HepG2 (cell line): ENCODE results near the gene RABL6. TPM values are rescaled to one million over a fixed set of nuclear protein-coding genes. Genes with fewer than 3 reads are reported as not detected.

Source experiments
- AKAP8 ChIP-seq: sonication (generic); formaldehyde crosslinking; IDR thresholded peaks from 2 replicates; pipeline ENCODE4 v1.5.1; 2020; ENCODE audit warnings: mild to moderate bottlenecking, missing genetic modification reagents
- FOXO4 ChIP-seq: sonication (generic); formaldehyde crosslinking; conservative IDR thresholded peaks from 2 replicates; pipeline ENCODE4 v1.8.1; 2023; ENCODE audit warnings: missing genetic modification reagents
- HOXA3 ChIP-seq: sonication (generic); formaldehyde crosslinking; IDR thresholded peaks from 2 replicates; pipeline ENCODE4 v1.5.0; 2020; ENCODE audit warnings: missing genetic modification reagents
- KDM6A ChIP-seq: IDR thresholded peaks from 2 replicates; pipeline ENCODE4 v1.6.1; 2016; ENCODE audit warnings: low read depth
- MEF2D ChIP-seq: sonication (generic); formaldehyde crosslinking; IDR thresholded peaks from 2 replicates; pipeline ENCODE4 v1.5.1; 2020; ENCODE audit warnings: mild to moderate bottlenecking, missing genetic modification reagents
- MTA1 ChIP-seq: sonication (generic); formaldehyde crosslinking; IDR thresholded peaks from 2 replicates; pipeline ENCODE4 v1.4.0; 2020; ENCODE audit warnings: missing genetic modification reagents, mild to moderate bottlenecking, borderline replicate concordance
- POGZ ChIP-seq: sonication (generic); formaldehyde crosslinking; IDR thresholded peaks from 2 replicates; pipeline ENCODE4 v1.4.0; 2020; ENCODE audit warnings: mild to moderate bottlenecking, missing genetic modification reagents
- SALL1 ChIP-seq: sonication (generic); formaldehyde crosslinking; IDR thresholded peaks from 2 replicates; pipeline ENCODE4 v1.8.0; 2022; ENCODE audit warnings: mild to moderate bottlenecking, missing genetic modification reagents
- ZBTB40 ChIP-seq, 2 experiments: fragments of 450-650 bp in 1 of 2; sonication (generic) in 1 of 2; formaldehyde crosslinking in 1 of 2; IDR thresholded peaks; 2 replicates each; pipeline versions ENCODE4 v1.6.1 to v1.8.0; 2016 to 2022; ENCODE audit warnings: antibody characterized with exemption in 1 of 2, mild to moderate bottlenecking in 1 of 2, missing genetic modification reagents in 1 of 2
- ZBTB7B ChIP-seq: sonication (generic); formaldehyde crosslinking; IDR thresholded peaks from 2 replicates; pipeline ENCODE4 v1.4.0; 2020; ENCODE audit warnings: missing genetic modification reagents
- ZNF432 ChIP-seq: sonication (generic); formaldehyde crosslinking; IDR thresholded peaks from 2 replicates; pipeline ENCODE4 v1.5.0; 2020; ENCODE audit warnings: missing genetic modification reagents, mild to moderate bottlenecking, borderline replicate concordance
- ZSCAN25 ChIP-seq: sonication (generic); formaldehyde crosslinking; IDR thresholded peaks from 2 replicates; pipeline ENCODE4 v1.8.0; 2022; ENCODE audit warnings: mild to moderate bottlenecking, missing genetic modification reagents
- polyA plus RNA-seq, 8 experiments: library from polyadenylated mRNA; depleted of rRNA in 3 of 8; stranded (reverse) in 7 of 8; unstranded in 1 of 8; fragments of >200 nt; fragmentation: Illumina TruSeq in 4 of 8; extraction: Trizol in 4 of 8; gene quantifications; 2 replicates each; pipeline versions ENCODE4 v1.2.1 to v1.2.3, GENCODE V29; 2011 to 2016; ENCODE audit warnings: low read depth in 4 of 8, missing spikeins in 1 of 8, mixed read lengths in 1 of 8; ENCODE audit not compliant: insufficient read depth in 1 of 8
- total RNA-seq, 5 experiments: library from RNA; depleted of rRNA; stranded (reverse); fragments of >200 nt; fragmentation: Illumina TruSeq; extraction: Trizol; gene quantifications; 2 replicates each; pipeline ENCODE4 v1.2.3, GENCODE V29; 2016; ENCODE audit warnings: low read depth in 1 of 5
- TF ChIP-seq, protein P1 (sequence below): sonication (generic); formaldehyde crosslinking; IDR thresholded peaks from 2 replicates; pipeline ENCODE4 v1.4.0; 2020; ENCODE audit warnings: missing genetic modification reagents
- TF ChIP-seq, protein P2 (sequence below): sonication (generic); formaldehyde crosslinking; IDR thresholded peaks from 2 replicates; pipeline ENCODE4 v1.4.0; 2020; ENCODE audit warnings: missing genetic modification reagents

RABL6 gene
- total and polyA plus RNA-seq, 2 of the 13 experiments (the other 11 are each of a cell fraction or from before 2014, with no cell fraction given) = 81.5 to 125 TPM

DNA sequence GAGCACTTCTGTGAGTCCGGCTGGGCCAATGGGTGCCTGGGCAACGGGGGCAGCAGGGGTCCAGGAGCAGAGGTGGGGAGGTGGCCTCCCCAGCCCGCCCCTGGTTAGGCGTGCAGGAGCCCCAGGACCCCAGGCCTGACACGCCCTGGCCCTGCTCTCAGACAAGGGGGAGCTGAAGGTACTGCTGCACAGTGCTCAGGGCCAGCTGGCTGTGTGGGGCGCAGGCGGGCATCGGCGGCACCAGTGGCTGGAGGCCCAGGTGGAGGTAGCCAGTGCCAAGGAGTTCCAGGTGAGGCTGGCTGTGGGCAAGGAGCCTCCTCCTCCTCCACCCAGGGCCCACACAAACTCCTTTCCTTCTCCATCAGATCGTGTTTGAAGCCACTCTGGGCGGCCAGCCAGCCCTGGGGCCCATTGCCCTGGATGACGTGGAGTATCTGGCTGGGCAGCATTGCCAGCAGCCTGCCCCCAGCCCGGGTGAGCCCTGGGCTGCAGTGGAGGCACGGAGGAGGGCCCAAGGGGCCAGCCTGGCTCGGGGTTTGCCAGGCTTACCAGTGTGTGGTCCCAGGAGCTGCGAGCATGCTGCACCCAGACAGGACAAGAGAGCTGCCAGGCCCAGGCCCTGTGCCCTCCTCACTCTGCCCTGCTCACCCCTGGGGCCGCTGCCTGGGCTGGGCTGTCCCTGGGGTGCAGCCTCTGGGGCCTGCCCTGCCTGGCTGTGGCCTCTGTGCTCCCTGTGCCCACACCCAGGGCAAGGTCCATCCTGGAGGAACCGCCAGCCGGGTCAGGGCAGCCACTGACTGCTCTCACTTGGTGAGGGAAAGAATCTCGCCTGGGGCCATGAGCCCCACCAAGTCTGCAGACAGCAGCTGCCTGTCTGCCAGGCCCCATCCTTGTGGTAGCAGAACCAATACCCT lies 51.4 kb downstream of the RABL6 start (continued):
- TF ChIP-seq MTA1 (0 out of 2 replicates have a peak, but pooled peaks have one; percentile 4), FOXO4 (CRISPR knock-in tag) (0 out of 2 replicates have a peak, but pooled peaks have one; percentile 41), ZNF432 (CRISPR knock-in tag) (no peak), POGZ (CRISPR knock-in tag) (no peak), KDM6A (CRISPR knock-in tag) (no peak), ZSCAN25 (CRISPR knock-in tag) (peak; percentile 75; the same call in 1 of the 2 replicates), ZBTB40 (IDR thresholded peaks at IDR 0.05) (no peak), ZBTB40 (CRISPR knock-in tag; IDR thresholded peaks at IDR 0.05) (no peak), AKAP8 (CRISPR knock-in tag) (peak; percentile 2; the same call in 1 of the 2 replicates), ZBTB7B (CRISPR knock-in tag) (0 out of 2 replicates have a peak, but pooled peaks have one; percentile 24), SALL1 (CRISPR knock-in tag) (0 out of 2 replicates have a peak, but pooled peaks have one; percentile 17), HOXA3 (CRISPR knock-in tag) (0 out of 2 replicates have a peak, but pooled peaks have one; percentile 10), MEF2D (CRISPR knock-in tag) (no peak)
- TF ChIP-seq, protein P1, sequence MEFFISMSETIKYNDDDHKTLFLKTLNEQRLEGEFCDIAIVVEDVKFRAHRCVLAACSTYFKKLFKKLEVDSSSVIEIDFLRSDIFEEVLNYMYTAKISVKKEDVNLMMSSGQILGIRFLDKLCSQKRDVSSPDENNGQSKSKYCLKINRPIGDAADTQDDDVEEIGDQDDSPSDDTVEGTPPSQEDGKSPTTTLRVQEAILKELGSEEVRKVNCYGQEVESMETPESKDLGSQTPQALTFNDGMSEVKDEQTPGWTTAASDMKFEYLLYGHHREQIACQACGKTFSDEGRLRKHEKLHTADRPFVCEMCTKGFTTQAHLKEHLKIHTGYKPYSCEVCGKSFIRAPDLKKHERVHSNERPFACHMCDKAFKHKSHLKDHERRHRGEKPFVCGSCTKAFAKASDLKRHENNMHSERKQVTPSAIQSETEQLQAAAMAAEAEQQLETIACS (CRISPR knock-in tag) = no peak
- TF ChIP-seq, protein P2, sequence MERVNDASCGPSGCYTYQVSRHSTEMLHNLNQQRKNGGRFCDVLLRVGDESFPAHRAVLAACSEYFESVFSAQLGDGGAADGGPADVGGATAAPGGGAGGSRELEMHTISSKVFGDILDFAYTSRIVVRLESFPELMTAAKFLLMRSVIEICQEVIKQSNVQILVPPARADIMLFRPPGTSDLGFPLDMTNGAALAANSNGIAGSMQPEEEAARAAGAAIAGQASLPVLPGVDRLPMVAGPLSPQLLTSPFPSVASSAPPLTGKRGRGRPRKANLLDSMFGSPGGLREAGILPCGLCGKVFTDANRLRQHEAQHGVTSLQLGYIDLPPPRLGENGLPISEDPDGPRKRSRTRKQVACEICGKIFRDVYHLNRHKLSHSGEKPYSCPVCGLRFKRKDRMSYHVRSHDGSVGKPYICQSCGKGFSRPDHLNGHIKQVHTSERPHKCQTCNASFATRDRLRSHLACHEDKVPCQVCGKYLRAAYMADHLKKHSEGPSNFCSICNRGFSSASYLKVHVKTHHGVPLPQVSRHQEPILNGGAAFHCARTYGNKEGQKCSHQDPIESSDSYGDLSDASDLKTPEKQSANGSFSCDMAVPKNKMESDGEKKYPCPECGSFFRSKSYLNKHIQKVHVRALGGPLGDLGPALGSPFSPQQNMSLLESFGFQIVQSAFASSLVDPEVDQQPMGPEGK (CRISPR knock-in tag) = peak; percentile 25; the same call in 1 of the 2 replicates
